HFF-Myc (cell line): Measurements from ENCODE around the gene CSK.

Experiments used
- DNase-seq: peaks from one replicate; pipeline ENCODE4 v3.0.0-alpha.2; 2011; ENCODE audit warnings: low read depth; ENCODE audit errors: extremely low read depth
- H3K4me3 ChIP-seq: replicated peaks from 2 replicates; pipeline ENCODE4 v1.5.1; 2011; ENCODE audit warnings: low read depth, mild to moderate bottlenecking, control low read depth, low read length
- CTCF ChIP-seq: IDR thresholded peaks from 2 replicates; pipeline ENCODE4 v1.5.1; 2012; ENCODE audit warnings: mild to moderate bottlenecking, low read depth, low read length, control low read depth; ENCODE audit errors: missing control alignments

CSK gene

GRCh38 chr15:74808840-74809229, 27.0 kb downstream of the CSK start:
- TF ChIP-seq CTCF, result no peak

DNA sequence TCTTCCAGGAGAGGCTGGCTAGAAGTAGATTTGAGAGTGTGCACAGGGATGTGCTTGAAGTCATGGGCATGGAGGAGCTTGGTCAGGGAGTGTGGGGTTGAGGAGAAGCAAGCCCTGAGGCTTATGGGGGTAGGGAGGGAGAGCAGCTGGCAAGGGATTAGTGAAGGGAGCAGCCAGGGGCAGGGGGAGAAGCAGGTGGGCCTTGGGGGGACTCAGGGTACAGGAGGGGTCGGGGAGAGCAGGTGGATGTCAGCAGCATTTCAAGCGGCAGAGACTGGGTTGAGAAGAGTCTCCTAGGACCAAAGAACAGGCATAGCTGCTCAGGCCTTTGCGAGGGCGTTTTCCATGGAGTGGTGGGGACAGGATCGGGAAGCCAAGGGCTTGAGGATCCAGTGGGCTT, 27.4 kb downstream of the CSK start:
- no peak for TF ChIP-seq CTCF
- DNase-seq, result no peak
- no peak overlapping the region for H3K4me3 ChIP-seq

More at GRCh38 chr15:74808840-74809229, 27.0 kb downstream of the CSK start:
- no peak for DNase-seq
- no peak overlapping the region for H3K4me3 ChIP-seq

GRCh38 chr15:74809956-74810355, 28.1 kb downstream of the CSK start:
- no peak overlapping the region for H3K4me3 ChIP-seq
- no peak for DNase-seq
- TF ChIP-seq CTCF, result no peak

DNA sequence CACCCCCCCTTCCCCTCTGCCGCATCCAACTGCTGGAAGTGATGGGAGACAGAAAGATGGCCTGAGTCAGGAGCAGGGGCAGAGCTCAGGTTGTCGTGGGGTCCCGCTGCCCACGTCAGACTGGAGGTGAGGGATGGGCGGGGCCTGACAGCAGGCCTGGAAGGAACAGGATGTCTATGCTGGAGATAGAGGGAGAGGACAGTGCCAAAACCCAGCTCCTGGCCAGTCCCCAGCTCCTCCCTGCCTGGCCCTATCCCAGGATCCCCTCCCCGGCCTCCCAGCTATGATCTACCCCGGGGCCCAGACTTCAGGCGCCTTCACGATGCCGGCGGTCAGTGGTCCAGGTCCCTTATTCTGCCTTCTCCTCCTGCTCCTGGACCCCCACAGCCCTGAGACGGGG, 30.7 kb downstream of the CSK start, which contains the start of gene LMAN1L:
Gene LMAN1L, plus strand, starts transcription at position 303 of the 400 bp plus-strand sequence. Its CDS starts 20 bp downstream, at position 323.
- TF ChIP-seq CTCF, result no peak
- no peak within 1 kb of the TSS for H3K4me3 ChIP-seq
- no peak for DNase-seq

GRCh38 chr15:74815121-74815934, 33.4 kb downstream of the CSK start:
- H3K4me3 ChIP-seq, result no peak overlapping the region
- no peak for TF ChIP-seq CTCF
- DNase-seq, result no peak

- H3K4me3 ChIP-seq, result no peak overlapping the region
- DNase-seq, result no peak
- no peak for TF ChIP-seq CTCF
These were observed 34.1 kb downstream of the CSK start for GRCh38 chr15:74815961-74816360.
